NB4 (cell line): ENCODE results near the gene CBX5.

Source experiments
- MYC ChIP-seq: IDR thresholded peaks from 2 replicates; pipeline ENCODE4 v1.6.1; 2011; ENCODE audit warnings: low read depth, low read length
- POLR2A ChIP-seq: IDR thresholded peaks from 2 replicates; pipeline ENCODE4 v1.6.1; 2011; ENCODE audit warnings: mild to moderate bottlenecking; ENCODE audit not compliant: insufficient read length; ENCODE audit errors: extremely low read depth
- TF ChIP-seq, protein P1 (sequence below): IDR thresholded peaks from one replicate; pipeline ENCODE4 v1.5.1; 2012; ENCODE audit warnings: low read depth, low read length
- TF ChIP-seq, protein P2 (sequence below): IDR thresholded peaks from 2 replicates; pipeline ENCODE4 v1.6.1; 2011; ENCODE audit warnings: low read depth, low read length

DNA sequence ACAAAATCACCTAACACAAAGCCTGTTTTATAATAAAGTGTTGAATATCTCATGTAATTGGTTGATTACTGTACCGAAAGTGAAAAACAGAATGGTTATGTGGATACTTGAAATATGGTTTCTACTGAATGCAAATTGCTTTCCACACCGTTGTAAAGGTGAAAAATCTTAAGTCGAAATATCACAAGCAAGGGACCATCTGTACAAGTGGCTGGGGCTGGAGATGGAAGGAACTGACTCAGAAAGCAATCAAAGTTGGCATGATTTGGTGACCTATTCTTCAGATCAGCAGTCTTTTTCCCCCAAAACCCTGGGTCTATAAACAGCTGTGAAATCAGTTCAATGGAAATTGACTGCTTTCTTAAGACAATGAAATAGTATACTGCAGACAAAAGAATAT lies 3.6 kb downstream of the CBX5 start:
- TF ChIP-seq, protein P1, sequence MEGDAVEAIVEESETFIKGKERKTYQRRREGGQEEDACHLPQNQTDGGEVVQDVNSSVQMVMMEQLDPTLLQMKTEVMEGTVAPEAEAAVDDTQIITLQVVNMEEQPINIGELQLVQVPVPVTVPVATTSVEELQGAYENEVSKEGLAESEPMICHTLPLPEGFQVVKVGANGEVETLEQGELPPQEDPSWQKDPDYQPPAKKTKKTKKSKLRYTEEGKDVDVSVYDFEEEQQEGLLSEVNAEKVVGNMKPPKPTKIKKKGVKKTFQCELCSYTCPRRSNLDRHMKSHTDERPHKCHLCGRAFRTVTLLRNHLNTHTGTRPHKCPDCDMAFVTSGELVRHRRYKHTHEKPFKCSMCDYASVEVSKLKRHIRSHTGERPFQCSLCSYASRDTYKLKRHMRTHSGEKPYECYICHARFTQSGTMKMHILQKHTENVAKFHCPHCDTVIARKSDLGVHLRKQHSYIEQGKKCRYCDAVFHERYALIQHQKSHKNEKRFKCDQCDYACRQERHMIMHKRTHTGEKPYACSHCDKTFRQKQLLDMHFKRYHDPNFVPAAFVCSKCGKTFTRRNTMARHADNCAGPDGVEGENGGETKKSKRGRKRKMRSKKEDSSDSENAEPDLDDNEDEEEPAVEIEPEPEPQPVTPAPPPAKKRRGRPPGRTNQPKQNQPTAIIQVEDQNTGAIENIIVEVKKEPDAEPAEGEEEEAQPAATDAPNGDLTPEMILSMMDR = no peak
- TF ChIP-seq POLR2A (no peak), MYC (no peak)
- TF ChIP-seq, protein P2, sequence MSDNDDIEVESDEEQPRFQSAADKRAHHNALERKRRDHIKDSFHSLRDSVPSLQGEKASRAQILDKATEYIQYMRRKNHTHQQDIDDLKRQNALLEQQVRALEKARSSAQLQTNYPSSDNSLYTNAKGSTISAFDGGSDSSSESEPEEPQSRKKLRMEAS = no peak
